AG04449 (cell line): Measurements from ENCODE around the gene CACNA1B.

Experiments
- CTCF ChIA-PET: fragments of 350-600 bp; formaldehyde crosslinking; extraction: SDS; loops from one replicate; lab custom pipeline; 2021; ENCODE audit warnings: antibody characterized with exemption; lab: Yijun Ruan, JAX
- POLR2A ChIA-PET: fragments of 400-600, 350-600 bp; formaldehyde crosslinking; extraction: SDS; loops from one replicate; lab custom pipeline; 2020; ENCODE audit warnings: antibody characterized with exemption, inconsistent platforms; lab: Yijun Ruan, JAX
- DNase-seq: peaks from one replicate; pipeline ENCODE4 v3.0.0-alpha.2; 2010; ENCODE audit warnings: low read depth, low spot score
- H3K4me3 ChIP-seq: 2 replicates; pipeline ENCODE4 v1.5.1; 2011; ENCODE audit warnings: low read depth, mild to moderate bottlenecking, control low read depth, low read length
- TF ChIP-seq, protein P1 (sequence below): IDR thresholded peaks from one replicate; pipeline ENCODE4 v1.5.1; 2011; ENCODE audit warnings: mild to moderate bottlenecking, moderate library complexity, low read length, control low read depth, inconsistent platforms; ENCODE audit not compliant: insufficient read depth; ENCODE audit errors: missing control alignments

The CACNA1B gene

GRCh38 chr9:138094028-138094427 lies 216.4 kb downstream of the CACNA1B start:
- TF ChIP-seq, protein P1, sequence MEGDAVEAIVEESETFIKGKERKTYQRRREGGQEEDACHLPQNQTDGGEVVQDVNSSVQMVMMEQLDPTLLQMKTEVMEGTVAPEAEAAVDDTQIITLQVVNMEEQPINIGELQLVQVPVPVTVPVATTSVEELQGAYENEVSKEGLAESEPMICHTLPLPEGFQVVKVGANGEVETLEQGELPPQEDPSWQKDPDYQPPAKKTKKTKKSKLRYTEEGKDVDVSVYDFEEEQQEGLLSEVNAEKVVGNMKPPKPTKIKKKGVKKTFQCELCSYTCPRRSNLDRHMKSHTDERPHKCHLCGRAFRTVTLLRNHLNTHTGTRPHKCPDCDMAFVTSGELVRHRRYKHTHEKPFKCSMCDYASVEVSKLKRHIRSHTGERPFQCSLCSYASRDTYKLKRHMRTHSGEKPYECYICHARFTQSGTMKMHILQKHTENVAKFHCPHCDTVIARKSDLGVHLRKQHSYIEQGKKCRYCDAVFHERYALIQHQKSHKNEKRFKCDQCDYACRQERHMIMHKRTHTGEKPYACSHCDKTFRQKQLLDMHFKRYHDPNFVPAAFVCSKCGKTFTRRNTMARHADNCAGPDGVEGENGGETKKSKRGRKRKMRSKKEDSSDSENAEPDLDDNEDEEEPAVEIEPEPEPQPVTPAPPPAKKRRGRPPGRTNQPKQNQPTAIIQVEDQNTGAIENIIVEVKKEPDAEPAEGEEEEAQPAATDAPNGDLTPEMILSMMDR: no peak
- DNase-seq: no peak
- CTCF ChIA-PET: no interaction called here
- no peak overlapping the region for H3K4me3 ChIP-seq
- POLR2A ChIA-PET: no interaction called here

DNA sequence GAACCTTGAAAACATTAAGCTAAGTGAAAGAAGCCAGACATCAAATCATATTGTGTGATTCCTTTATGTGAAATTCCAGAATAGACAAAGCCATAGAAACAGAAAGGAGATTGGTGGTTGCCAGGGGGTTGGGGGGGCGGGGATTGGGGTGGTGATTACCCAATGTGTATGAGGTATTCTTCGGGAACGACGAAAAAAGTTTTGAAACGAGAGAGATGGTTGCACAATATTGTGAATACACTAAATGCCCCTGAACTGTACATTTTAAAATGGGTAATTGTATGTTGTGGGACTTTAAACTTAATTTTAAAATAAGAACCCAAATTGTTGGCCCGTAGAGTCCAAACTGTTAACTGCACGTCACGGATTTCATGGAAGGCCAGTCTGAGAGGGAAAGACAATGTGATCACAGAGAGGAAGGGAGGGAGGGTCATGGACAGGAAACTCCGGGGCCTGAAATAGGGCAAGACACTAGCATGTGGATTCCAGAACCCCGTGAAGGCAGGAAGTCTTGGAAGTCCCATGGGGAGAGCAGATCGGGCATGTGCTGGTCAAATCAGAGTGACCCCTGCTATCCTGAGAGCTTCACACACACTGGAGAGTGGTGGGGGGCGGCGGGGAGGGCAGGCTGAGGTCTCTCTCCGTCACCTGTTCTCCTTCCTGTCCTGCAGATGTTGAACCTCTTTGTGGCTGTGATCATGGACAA lies 218.4 kb downstream of the CACNA1B start:
- no peak overlapping the region for H3K4me3 ChIP-seq
- POLR2A ChIA-PET: no interaction called here
- no peak for DNase-seq
- TF ChIP-seq, protein P1: no peak
- CTCF ChIA-PET: no interaction called here

GRCh38 chr9:138096519-138096845 lies 218.9 kb downstream of the CACNA1B start:
- CTCF ChIA-PET: no interaction called here
- POLR2A ChIA-PET: no interaction called here
- no peak for DNase-seq
- TF ChIP-seq, protein P1: no peak
- no peak overlapping the region for H3K4me3 ChIP-seq

DNA sequence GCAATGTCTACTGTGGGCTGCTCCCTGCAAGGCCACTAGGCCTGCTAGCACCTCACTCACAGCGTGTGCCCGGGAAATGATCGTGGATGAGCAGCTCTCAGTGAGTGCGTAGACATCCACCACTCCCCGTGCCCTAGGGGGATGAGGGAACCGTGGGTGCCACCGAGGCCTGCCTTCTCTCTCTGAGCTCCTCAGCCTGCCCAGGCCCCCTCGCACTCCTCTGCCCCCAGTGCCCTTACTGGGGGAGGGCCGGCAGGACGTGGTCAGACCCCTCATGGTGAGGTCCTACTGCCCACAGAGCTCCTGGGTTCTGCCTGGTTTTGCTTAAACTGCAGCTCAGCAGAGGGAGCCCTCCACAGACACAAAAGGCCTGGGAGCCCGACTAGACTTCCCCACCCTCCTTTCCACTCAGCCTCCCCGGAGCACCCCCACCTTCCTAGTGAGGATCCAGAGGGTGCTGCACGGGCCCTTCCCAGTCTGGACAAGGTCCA lies 220.0 kb downstream of the CACNA1B start:
- ChIA-PET CTCF (no interaction called here), POLR2A (no interaction called here)
- TF ChIP-seq, protein P1: no peak
- no peak overlapping the region for H3K4me3 ChIP-seq
- no peak for DNase-seq

DNA sequence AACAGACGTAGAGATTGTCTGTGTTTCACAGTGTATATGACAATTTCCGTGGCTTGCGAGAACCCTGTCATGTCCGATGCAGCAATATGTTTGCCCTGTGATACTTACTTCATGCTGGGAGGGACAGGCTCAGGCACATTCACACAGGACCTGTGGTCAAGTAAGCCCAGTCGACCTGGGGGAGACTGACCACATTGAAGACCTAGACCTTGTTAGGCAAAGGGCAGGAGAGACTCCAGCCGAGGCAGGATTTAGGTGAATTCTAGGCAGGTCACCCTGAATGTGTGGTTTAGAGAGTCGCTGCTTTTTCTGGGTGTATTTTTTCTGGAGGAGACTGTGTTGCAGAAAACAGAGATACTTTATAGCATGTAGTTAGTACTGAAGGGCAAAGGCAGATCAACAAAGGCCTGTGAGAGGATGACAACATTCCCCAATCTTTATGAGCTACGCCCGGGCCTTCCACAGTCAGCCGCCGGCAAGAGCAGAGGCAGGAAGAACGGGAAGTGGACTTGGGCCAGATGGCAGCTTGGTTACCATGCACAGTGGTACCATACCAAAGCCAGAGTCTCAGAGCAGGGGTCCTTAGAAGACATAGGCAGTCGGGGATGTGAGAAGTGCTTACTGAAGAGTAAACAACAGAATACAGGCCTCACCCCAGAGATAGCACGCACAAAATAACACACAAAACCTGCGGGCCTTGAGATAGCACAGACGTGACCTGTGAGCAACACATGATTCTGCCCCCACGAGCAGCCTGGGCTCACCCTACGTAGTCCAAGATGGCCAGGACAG lies 220.7 kb downstream of the CACNA1B start:
- ChIA-PET CTCF (no interaction called here), POLR2A (no interaction called here)
- H3K4me3 ChIP-seq: no peak overlapping the region
- no peak for DNase-seq
- TF ChIP-seq, protein P1: no peak
